Spleen (tissue), 11 donors: ENCODE data around the gene FKBP15. TPM values are rescaled to one million over a fixed set of nuclear protein-coding genes. Genes with fewer than 3 reads are reported as not detected.
"Not testable (repeated sequence)": the region's sequence is repeated elsewhere in the genome, so short reads cannot be mapped to it uniquely, and the experiment has no call there.

Experiments used
- DNase-seq: peaks from one replicate; pipeline ENCODE4 v3.0.0-alpha.2; 2020
- H3K27ac ChIP-seq, 8 donors: fragments of 200-600 bp; sonication (generic) in 7 of 8; 1 replicate in 4 of 8; 2 replicates in 4 of 8; pipeline versions ENCODE4 v1.5.0 to v1.8.0; 2016 to 2021; ENCODE audit warnings: inconsistent platforms in 4 of 8, mild to moderate bottlenecking in 4 of 8, moderate library complexity in 1 of 8
- H3K27me3 ChIP-seq, 7 donors: fragments of 200-600 bp; sonication (generic) in 6 of 7; replicated peaks in 1 of 7; 1 replicate in 4 of 7; 2 replicates in 3 of 7; pipeline versions ENCODE4 v1.5.0 to v1.8.0; 2016 to 2021; ENCODE audit warnings: inconsistent platforms in 3 of 7, mild to moderate bottlenecking in 1 of 7
- H3K36me3 ChIP-seq, 6 donors: fragments of 200-600 bp; sonication (generic) in 5 of 6; 1 replicate in 4 of 6; 2 replicates in 2 of 6; pipeline versions ENCODE4 v1.5.0 to v1.8.0; 2016 to 2021; ENCODE audit warnings: inconsistent platforms in 2 of 6
- H3K4me1 ChIP-seq, 6 donors: fragments of 200-600 bp; sonication (generic) in 5 of 6; 1 replicate in 3 of 6; 2 replicates in 3 of 6; pipeline versions ENCODE4 v1.5.0 to v1.8.0; 2016 to 2021; ENCODE audit warnings: inconsistent platforms in 3 of 6
- H3K4me3 ChIP-seq, 8 donors: fragments of 200-600 bp; sonication (generic) in 7 of 8; 1 replicate in 4 of 8; 2 replicates in 4 of 8; pipeline versions ENCODE4 v1.5.0 to v1.8.0; 2016 to 2021; ENCODE audit warnings: inconsistent platforms in 4 of 8, mild to moderate bottlenecking in 4 of 8, moderate library complexity in 2 of 8
- H3K9me3 ChIP-seq, 8 donors: fragments of 200-600 bp; sonication (generic) in 7 of 8; 1 replicate in 4 of 8; 2 replicates in 4 of 8; pipeline versions ENCODE4 v1.5.0 to v1.8.0; 2016 to 2021; ENCODE audit warnings: inconsistent platforms in 4 of 8
- CTCF ChIP-seq, 11 experiments: fragments of 200-600 bp in 7 of 11; fragments of 450-650 bp in 4 of 11; sonication (generic) in 4 of 11; IDR thresholded peaks in 8 of 11; conservative IDR thresholded peaks in 3 of 11; 1 replicate in 7 of 11; 2 replicates in 4 of 11; pipeline versions ENCODE4 v1.4.0 to v1.8.0; 2016 to 2021; ENCODE audit warnings: antibody characterized with exemption in 11 of 11, inconsistent platforms in 4 of 11, mild to moderate bottlenecking in 1 of 11
- POLR2A ChIP-seq, 3 donors: fragments of 450-650 bp; IDR thresholded peaks; one replicate each; pipeline ENCODE4 v1.5.1; 2017; ENCODE audit warnings: antibody characterized with exemption in 3 of 3, mild to moderate bottlenecking in 1 of 3
- POLR2AphosphoS5 ChIP-seq, 3 donors: sonication (generic); formaldehyde crosslinking; IDR thresholded peaks; one replicate each; pipeline ENCODE4 v1.5.1; 2017; ENCODE audit warnings: antibody characterized with exemption in 3 of 3
- WGBS, 5 donors: extraction: QIAGEN DNeasy Blood & Tissue Kit in 3 of 5; methylation state at CpG; one replicate each; pipeline versions ENCODE4 v1.1.5 to v1.1.7; 2013 to 2018; 5-methylcytosine and 5-hydroxymethylcytosine counted together
- intact Hi-C: fragments of 100-400 bp; cut with DNase I; formaldehyde crosslinking; loops from one replicate; pipeline ENCODE4 v1.15.0; 2023; ENCODE audit warnings: low total_unique reads
- polyA plus RNA-seq, 3 donors: library from polyadenylated mRNA; stranded (reverse); fragments of 200-250 nt; gene quantifications; one replicate each; pipeline ENCODE4 v1.2.1, GENCODE V29; 2013
- total RNA-seq, 7 donors: library from RNA; depleted of rRNA in 3 of 7; stranded (reverse); fragments of >200 nt in 3 of 7; fragmentation: NEBNext Ultra II Directional in 4 of 7; extraction: Animal tissue kit (Norgen Biotek cat#: 25700) in 4 of 7; gene quantifications; one replicate each; pipeline versions ENCODE4 v1.1.0 to v1.2.1, GENCODE V29; 2016 to 2021
- donor health status: healthy with polysubstance abuse.
- donor health status: DM: no; HTN: no; CAD: no; lungs with moderate emphysema.
- donor health status: DM: no; HTN: no; CAD: no.
- donor health status: Bipolar disorder and iron deficiency.
- donor health status: healthy.
- donor health status: DM: no; HTN: no; CAD: no.
- donor health status: DM: yes; HTN: yes; CAD: no.

Gene FKBP15
- total and polyA plus RNA-seq, 10 donors, result 11.5 to 68.0 (median 57.3) TPM

GRCh38 chr9:113148781-113149510 lies 72.1 kb downstream of the FKBP15 start:
- H3K27ac ChIP-seq, result peak overlapping the region in 5 of 8 donors; percentile 33 to 96 (median 43)

GRCh38 chr9:113148372-113148705 lies 72.7 kb downstream of the FKBP15 start:
- H3K4me1 ChIP-seq, result peaks cover 0 to 45% (median 23%) of the 10 kb centered on the region in 6 donors
- no peak overlapping the region for H3K4me3 ChIP-seq
- no peaks in the 10 kb centered on the region for H3K9me3 ChIP-seq
- intact Hi-C loops, result no loop called here
- 90 to 97% (median 93%) methylated on average over 6 of the region's 6 CpGs for WGBS, 5 donors
- peaks cover 0 to 10% (median 0%) of the 10 kb centered on the region in 7 donors for H3K27me3 ChIP-seq
- H3K36me3 ChIP-seq, result no peaks in the 10 kb centered on the region
- TF ChIP-seq POLR2AphosphoS5 (IDR thresholded peaks at IDR 0.05), result no peak
- no peak for TF ChIP-seq POLR2A (IDR thresholded peaks at IDR 0.05)
- TF ChIP-seq CTCF (IDR thresholded peaks at IDR 0.05 in 8 of 11, conservative IDR thresholded peaks at IDR 0.05 in 3 of 11), result no peak
- no peak for DNase-seq
- peak overlapping the region in 1 of 8 donors; percentile 96 for H3K27ac ChIP-seq

More at GRCh38 chr9:113148781-113149510, 72.1 kb downstream of the FKBP15 start:
- Histone ChIP-seq H3K9me3 (no peaks in the 10 kb centered on the region), H3K4me3 (no peak overlapping the region), H3K36me3 (peaks cover 0 to 2% (median 0%) of the 10 kb centered on the region in 6 donors), H3K27me3 (peaks cover 0 to 10% (median 0%) of the 10 kb centered on the region in 7 donors), H3K4me1 (peaks cover 0 to 52% (median 28%) of the 10 kb centered on the region in 6 donors)
- 84 to 92% (median 85%) methylated on average over 8 of the region's 8 CpGs for WGBS, 5 donors
- TF ChIP-seq POLR2A (IDR thresholded peaks at IDR 0.05), result no peak
- TF ChIP-seq POLR2AphosphoS5 (IDR thresholded peaks at IDR 0.05), result no peak
- no peak for TF ChIP-seq CTCF (IDR thresholded peaks at IDR 0.05 in 8 of 11, conservative IDR thresholded peaks at IDR 0.05 in 3 of 11)
- intact Hi-C loops, result no loop called here
- no peak for DNase-seq

- DNase-seq, result no peak
- Histone ChIP-seq H3K27ac (no peak overlapping the region), H3K4me1 (peaks cover 0 to under 1% (median 0%) of the 10 kb centered on the region in 6 donors), H3K9me3 (peaks cover 0 to 23% (median 14%) of the 10 kb centered on the region in 8 donors), H3K4me3 (no peak overlapping the region), H3K36me3 (no peaks in the 10 kb centered on the region), H3K27me3 (peaks cover 0 to 10% (median 0%) of the 10 kb centered on the region in 7 donors)
- WGBS, 5 donors, result 74 to 86% (median 84%) methylated on average over 5 of the region's 5 CpGs
- intact Hi-C loops, result no loop called here
- no peak for TF ChIP-seq CTCF (IDR thresholded peaks at IDR 0.05 in 8 of 11, conservative IDR thresholded peaks at IDR 0.05 in 3 of 11)
- no peak for TF ChIP-seq POLR2AphosphoS5 (IDR thresholded peaks at IDR 0.05)
- TF ChIP-seq POLR2A (IDR thresholded peaks at IDR 0.05), result no peak
Observed at GRCh38 chr9:113143432-113144227, 77.4 kb downstream of the FKBP15 start.

GRCh38 chr9:113140896-113141295 lies 80.2 kb downstream of the FKBP15 start:
- H3K36me3 ChIP-seq, DNase-seq, H3K27ac ChIP-seq, H3K27me3 ChIP-seq, intact Hi-C loops, H3K4me1 ChIP-seq, H3K4me3 ChIP-seq: not testable (repeated sequence)
- WGBS, 5 donors, result 86 to 97% (median 95%) methylated on average over 9 of the region's 9 CpGs
- peaks cover 0 to 23% (median 14%) of the 10 kb centered on the region in 8 donors for H3K9me3 ChIP-seq
